ENCODE data around the gene GHDC. TPM values are rescaled to one million over a fixed set of nuclear protein-coding genes. Genes with fewer than 3 reads are reported as not detected.
A peak's percentile ranks its signal among the peaks of the same experiment; 100 is the strongest.

Gene GHDC
- total RNA-seq, 1 experiment from 2014 or later, result 11.5 TPM

GRCh38 chr17:42181851-42182207 is 12.5 kb downstream of the GHDC start:
- Histone ChIP-seq H3K27me3 (ENCODE audit: control insufficient read depth, insufficient read depth, low read length) (peaks cover 47% of the 10 kb centered on the region), H3K4me3 (ENCODE audit: insufficient read depth, low read depth, low read length) (no peak overlapping the region), H3K36me3 (replicated peaks; ENCODE audit: control insufficient read depth, insufficient read depth, low read length) (no peaks in the 10 kb centered on the region)
- DNase-seq, result no peak

- H3K36me3 ChIP-seq (replicated peaks; ENCODE audit: control insufficient read depth, insufficient read depth, low read length), result no peaks in the 10 kb centered on the region
- H3K4me3 ChIP-seq (ENCODE audit: insufficient read depth, low read depth, low read length), result peak within 1 kb of the TSS; percentile 63
- DNase-seq, result peak; percentile 94
- H3K27me3 ChIP-seq (ENCODE audit: control insufficient read depth, insufficient read depth, low read length), result peaks cover 47% of the 10 kb centered on the region
These were observed 13.1 kb downstream of the GHDC start, which contains the start of gene KCNH4 for GRCh38 chr17:42180922-42181850. KCNH4 (minus strand) TSS chr17:42181142; CDS start chr17:42180945, 197 bp downstream.

- Histone ChIP-seq H3K4me3 (ENCODE audit: insufficient read depth, low read depth, low read length) (peak overlapping the region; percentile 63), H3K27me3 (ENCODE audit: control insufficient read depth, insufficient read depth, low read length) (peaks cover 44% of the 10 kb centered on the region), H3K36me3 (replicated peaks; ENCODE audit: control insufficient read depth, insufficient read depth, low read length) (no peaks in the 10 kb centered on the region)
- DNase-seq, result peak; percentile 86
These were observed 13.8 kb downstream of the GHDC start for GRCh38 chr17:42180411-42180921.

GRCh38 chr17:42179911-42180410 is 14.3 kb downstream of the GHDC start:
- Histone ChIP-seq H3K36me3 (replicated peaks; ENCODE audit: control insufficient read depth, insufficient read depth, low read length) (no peaks in the 10 kb centered on the region), H3K4me3 (ENCODE audit: insufficient read depth, low read depth, low read length) (peak overlapping the region; percentile 63), H3K27me3 (ENCODE audit: control insufficient read depth, insufficient read depth, low read length) (peaks cover 40% of the 10 kb centered on the region)
- peak; percentile 97 for DNase-seq

GRCh38 chr17:42179335-42179734 is 15.0 kb downstream of the GHDC start:
- peaks cover 34% of the 10 kb centered on the region for H3K27me3 ChIP-seq (ENCODE audit: control insufficient read depth, insufficient read depth, low read length)
- no peaks in the 10 kb centered on the region for H3K36me3 ChIP-seq (replicated peaks; ENCODE audit: control insufficient read depth, insufficient read depth, low read length)
- no peak overlapping the region for H3K4me3 ChIP-seq (ENCODE audit: insufficient read depth, low read depth, low read length)
- no peak for DNase-seq

- DNase-seq, result no peak
- Histone ChIP-seq H3K36me3 (replicated peaks; ENCODE audit: control insufficient read depth, insufficient read depth, low read length) (no peaks in the 10 kb centered on the region), H3K27me3 (ENCODE audit: control insufficient read depth, insufficient read depth, low read length) (peaks cover 32% of the 10 kb centered on the region), H3K4me3 (ENCODE audit: insufficient read depth, low read depth, low read length) (no peak overlapping the region)
These were observed 15.5 kb downstream of the GHDC start for GRCh38 chr17:42178817-42179216.

- no peak overlapping the region for H3K4me3 ChIP-seq (ENCODE audit: insufficient read depth, low read depth, low read length)
- DNase-seq, result no peak
- H3K36me3 ChIP-seq (replicated peaks; ENCODE audit: control insufficient read depth, insufficient read depth, low read length), result no peaks in the 10 kb centered on the region
- peaks cover 22% of the 10 kb centered on the region for H3K27me3 ChIP-seq (ENCODE audit: control insufficient read depth, insufficient read depth, low read length)
These were observed 16.6 kb downstream of the GHDC start for GRCh38 chr17:42177684-42178083.

- Histone ChIP-seq H3K36me3 (replicated peaks; ENCODE audit: control insufficient read depth, insufficient read depth, low read length) (no peaks in the 10 kb centered on the region), H3K4me3 (ENCODE audit: insufficient read depth, low read depth, low read length) (no peak overlapping the region), H3K27me3 (ENCODE audit: control insufficient read depth, insufficient read depth, low read length) (peaks cover 1% of the 10 kb centered on the region; the same call in 1 of the 2 replicates)
- DNase-seq, result no peak
These were observed 20.0 kb downstream of the GHDC start for GRCh38 chr17:42174126-42174783.

GRCh38 chr17:42171831-42172230 is 22.5 kb downstream of the GHDC start:
- Histone ChIP-seq H3K27me3 (ENCODE audit: control insufficient read depth, insufficient read depth, low read length) (no peaks in the 10 kb centered on the region), H3K4me3 (ENCODE audit: insufficient read depth, low read depth, low read length) (no peak overlapping the region), H3K36me3 (replicated peaks; ENCODE audit: control insufficient read depth, insufficient read depth, low read length) (no peaks in the 10 kb centered on the region)
- peak; percentile 86 for DNase-seq

GRCh38 chr17:42169351-42169750 is 24.9 kb downstream of the GHDC start:
- H3K36me3 ChIP-seq (replicated peaks; ENCODE audit: control insufficient read depth, insufficient read depth, low read length), result no peaks in the 10 kb centered on the region
- H3K27me3 ChIP-seq (ENCODE audit: control insufficient read depth, insufficient read depth, low read length), result no peaks in the 10 kb centered on the region
- no peak overlapping the region for H3K4me3 ChIP-seq (ENCODE audit: insufficient read depth, low read depth, low read length)
- DNase-seq, result no peak

- Histone ChIP-seq H3K4me3 (ENCODE audit: insufficient read depth, low read depth, low read length) (no peak overlapping the region), H3K36me3 (replicated peaks; ENCODE audit: control insufficient read depth, insufficient read depth, low read length) (no peaks in the 10 kb centered on the region), H3K27me3 (ENCODE audit: control insufficient read depth, insufficient read depth, low read length) (no peaks in the 10 kb centered on the region)
- DNase-seq, result no peak
These were observed 26.5 kb downstream of the GHDC start for GRCh38 chr17:42167807-42168206.

- Histone ChIP-seq H3K36me3 (replicated peaks; ENCODE audit: control insufficient read depth, insufficient read depth, low read length) (no peaks in the 10 kb centered on the region), H3K4me3 (ENCODE audit: insufficient read depth, low read depth, low read length) (no peak overlapping the region), H3K27me3 (ENCODE audit: control insufficient read depth, insufficient read depth, low read length) (no peaks in the 10 kb centered on the region)
- DNase-seq, result no peak
These were observed 28.0 kb downstream of the GHDC start for GRCh38 chr17:42166196-42166763.

GRCh38 chr17:42165751-42166150 is 28.5 kb downstream of the GHDC start:
- Histone ChIP-seq H3K36me3 (replicated peaks; ENCODE audit: control insufficient read depth, insufficient read depth, low read length) (no peaks in the 10 kb centered on the region), H3K27me3 (ENCODE audit: control insufficient read depth, insufficient read depth, low read length) (no peaks in the 10 kb centered on the region), H3K4me3 (ENCODE audit: insufficient read depth, low read depth, low read length) (no peak overlapping the region)
- no peak for DNase-seq

GRCh38 chr17:42163696-42164407 is 30.4 kb downstream of the GHDC start:
- Histone ChIP-seq H3K4me3 (ENCODE audit: insufficient read depth, low read depth, low read length) (no peak overlapping the region), H3K27me3 (ENCODE audit: control insufficient read depth, insufficient read depth, low read length) (no peaks in the 10 kb centered on the region), H3K36me3 (replicated peaks; ENCODE audit: control insufficient read depth, insufficient read depth, low read length) (no peaks in the 10 kb centered on the region)
- peak; percentile 65 for DNase-seq
